ENCODE measurements around the gene DLAT. TPM values are rescaled to one million over a fixed set of nuclear protein-coding genes. Genes with fewer than 3 reads are reported as not detected.

The DLAT gene
- polyA plus RNA-seq, 2 of the 4 experiments (the other 2 are of a cell fraction), result 32.5 to 42.8 TPM

DNA sequence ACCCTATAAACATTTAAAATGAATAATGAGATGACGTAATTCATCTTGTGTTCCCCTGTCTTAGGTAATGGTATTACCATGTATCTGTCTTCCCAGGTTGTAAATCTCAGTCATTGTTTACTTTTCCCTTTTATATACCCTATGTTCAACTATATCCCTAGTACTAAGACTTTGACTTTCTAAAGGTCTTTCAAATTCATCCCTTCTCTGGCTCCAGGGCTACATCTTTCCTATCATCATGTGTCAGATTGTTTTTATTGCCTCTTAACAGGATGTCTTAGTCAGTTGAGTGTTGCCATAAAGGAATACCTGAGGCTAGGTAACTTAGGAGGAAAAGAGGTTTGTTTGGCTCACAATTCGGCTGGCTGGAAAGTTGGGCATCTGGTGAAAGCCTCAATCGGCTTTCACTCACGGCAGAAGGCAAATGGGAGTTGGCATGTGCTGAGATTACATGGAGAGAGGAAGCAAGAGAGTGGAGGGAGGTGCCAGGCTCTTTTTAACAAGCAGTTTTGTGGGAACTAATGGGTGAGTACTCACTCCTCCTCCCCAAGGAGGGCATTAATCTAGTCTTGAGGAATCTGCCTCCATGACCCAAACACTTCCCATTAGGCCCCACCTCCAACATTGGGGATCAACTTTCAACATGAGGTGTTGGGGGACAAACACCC, 11.6 kb upstream of the DLAT start:
- Histone ChIP-seq H3K27ac (no peak overlapping the region), H3K4me3 (no peak overlapping the region), H3K4me1 (peaks cover 5% of the 10 kb centered on the region; the same call in 2 of the 3 replicates), H3K9me3 (no peaks in the 10 kb centered on the region), H3K4me2 (no peak overlapping the region)
- ChIA-PET CTCF (no interaction called here), POLR2A (no interaction called here)
- ATAC-seq, result no peak
- no peak for DNase-seq (ENCODE audit: low read depth in 1 of 2, low spot score in 1 of 2)
- TF ChIP-seq, protein P1, sequence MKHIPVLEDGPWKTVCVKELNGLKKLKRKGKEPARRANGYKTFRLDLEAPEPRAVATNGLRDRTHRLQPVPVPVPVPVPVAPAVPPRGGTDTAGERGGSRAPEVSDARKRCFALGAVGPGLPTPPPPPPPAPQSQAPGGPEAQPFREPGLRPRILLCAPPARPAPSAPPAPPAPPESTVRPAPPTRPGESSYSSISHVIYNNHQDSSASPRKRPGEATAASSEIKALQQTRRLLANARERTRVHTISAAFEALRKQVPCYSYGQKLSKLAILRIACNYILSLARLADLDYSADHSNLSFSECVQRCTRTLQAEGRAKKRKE (CRISPR knock-in tag; IDR thresholded peaks at IDR 0.05; ENCODE audit: low read depth), result no peak
- TF ChIP-seq, protein P2, sequence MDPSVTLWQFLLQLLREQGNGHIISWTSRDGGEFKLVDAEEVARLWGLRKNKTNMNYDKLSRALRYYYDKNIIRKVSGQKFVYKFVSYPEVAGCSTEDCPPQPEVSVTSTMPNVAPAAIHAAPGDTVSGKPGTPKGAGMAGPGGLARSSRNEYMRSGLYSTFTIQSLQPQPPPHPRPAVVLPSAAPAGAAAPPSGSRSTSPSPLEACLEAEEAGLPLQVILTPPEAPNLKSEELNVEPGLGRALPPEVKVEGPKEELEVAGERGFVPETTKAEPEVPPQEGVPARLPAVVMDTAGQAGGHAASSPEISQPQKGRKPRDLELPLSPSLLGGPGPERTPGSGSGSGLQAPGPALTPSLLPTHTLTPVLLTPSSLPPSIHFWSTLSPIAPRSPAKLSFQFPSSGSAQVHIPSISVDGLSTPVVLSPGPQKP (IDR thresholded peaks at IDR 0.05; ENCODE audit: low read depth, low read length), result no peak
- TF ChIP-seq POLR2AphosphoS2 (conservative IDR thresholded peaks at IDR 0.05; ENCODE audit: low read length), result no peak
- FAIRE-seq, result no peak
- WGBS (ENCODE audit: missing lambda C conversion rate), result 93% methylated on average over 4 of the region's 4 CpGs

DNA sequence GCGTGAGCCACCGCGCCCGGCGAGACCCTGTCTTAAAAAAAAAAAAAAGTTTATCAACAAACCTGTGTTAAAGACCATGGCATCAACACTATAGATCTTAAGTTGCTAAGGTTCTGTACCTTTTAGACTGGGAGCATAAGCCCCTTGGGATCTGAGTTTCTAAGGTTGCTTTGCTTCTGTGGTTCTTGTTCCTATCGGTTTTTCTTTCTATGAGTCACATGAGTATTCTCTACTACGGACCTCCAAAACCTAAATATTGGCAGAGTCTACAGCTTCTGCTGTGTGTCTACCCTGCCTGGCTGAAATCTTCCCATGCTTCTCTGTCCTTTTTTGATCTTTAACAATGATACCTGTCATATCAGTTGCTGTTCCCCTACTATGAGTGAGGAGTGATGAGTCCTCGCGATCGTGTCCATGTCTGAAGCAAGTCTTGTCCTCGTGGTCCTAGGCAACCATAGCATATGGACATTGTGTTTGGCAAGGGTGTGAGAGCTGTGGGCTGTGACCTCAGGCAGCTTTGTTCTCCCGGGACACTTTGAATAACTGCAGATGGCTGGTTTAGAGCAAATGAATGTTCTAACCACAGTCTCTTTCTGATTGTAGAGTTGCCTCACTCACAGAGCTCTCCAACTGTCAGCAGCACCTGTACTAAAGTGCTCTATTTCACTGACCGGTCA, 9.0 kb upstream of the DLAT start:
- Histone ChIP-seq H3K4me3 (no peak overlapping the region), H3K4me2 (no peak overlapping the region), H3K4me1 (peaks cover 5% of the 10 kb centered on the region; the same call in 2 of the 3 replicates), H3K27ac (no peak overlapping the region), H3K9me3 (no peaks in the 10 kb centered on the region)
- WGBS (ENCODE audit: missing lambda C conversion rate), result 85% methylated on average over 12 of the region's 13 CpGs
- no peak for FAIRE-seq
- CTCF ChIA-PET, result interaction anchor here (0.6 to 1.6 kb wide), 3 partner anchors 19 to 155 kb away, joined by 3 to 4 read pairs (median 4); no protein-coding TSS in a partner anchor
- POLR2A ChIA-PET, result no interaction called here
- ATAC-seq, result no peak
- no peak for DNase-seq (ENCODE audit: low read depth in 1 of 2, low spot score in 1 of 2)
- no peak for TF ChIP-seq SMC3 (IDR thresholded peaks at IDR 0.05)
- TF ChIP-seq, protein P3, sequence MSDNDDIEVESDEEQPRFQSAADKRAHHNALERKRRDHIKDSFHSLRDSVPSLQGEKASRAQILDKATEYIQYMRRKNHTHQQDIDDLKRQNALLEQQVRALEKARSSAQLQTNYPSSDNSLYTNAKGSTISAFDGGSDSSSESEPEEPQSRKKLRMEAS (IDR thresholded peaks at IDR 0.05), result no peak
- TF ChIP-seq, protein P4, sequence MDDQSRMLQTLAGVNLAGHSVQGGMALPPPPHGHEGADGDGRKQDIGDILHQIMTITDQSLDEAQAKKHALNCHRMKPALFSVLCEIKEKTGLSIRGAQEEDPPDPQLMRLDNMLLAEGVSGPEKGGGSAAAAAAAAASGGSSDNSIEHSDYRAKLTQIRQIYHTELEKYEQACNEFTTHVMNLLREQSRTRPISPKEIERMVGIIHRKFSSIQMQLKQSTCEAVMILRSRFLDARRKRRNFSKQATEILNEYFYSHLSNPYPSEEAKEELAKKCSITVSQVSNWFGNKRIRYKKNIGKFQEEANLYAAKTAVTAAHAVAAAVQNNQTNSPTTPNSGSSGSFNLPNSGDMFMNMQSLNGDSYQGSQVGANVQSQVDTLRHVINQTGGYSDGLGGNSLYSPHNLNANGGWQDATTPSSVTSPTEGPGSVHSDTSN (IDR thresholded peaks at IDR 0.05), result no peak

DNA sequence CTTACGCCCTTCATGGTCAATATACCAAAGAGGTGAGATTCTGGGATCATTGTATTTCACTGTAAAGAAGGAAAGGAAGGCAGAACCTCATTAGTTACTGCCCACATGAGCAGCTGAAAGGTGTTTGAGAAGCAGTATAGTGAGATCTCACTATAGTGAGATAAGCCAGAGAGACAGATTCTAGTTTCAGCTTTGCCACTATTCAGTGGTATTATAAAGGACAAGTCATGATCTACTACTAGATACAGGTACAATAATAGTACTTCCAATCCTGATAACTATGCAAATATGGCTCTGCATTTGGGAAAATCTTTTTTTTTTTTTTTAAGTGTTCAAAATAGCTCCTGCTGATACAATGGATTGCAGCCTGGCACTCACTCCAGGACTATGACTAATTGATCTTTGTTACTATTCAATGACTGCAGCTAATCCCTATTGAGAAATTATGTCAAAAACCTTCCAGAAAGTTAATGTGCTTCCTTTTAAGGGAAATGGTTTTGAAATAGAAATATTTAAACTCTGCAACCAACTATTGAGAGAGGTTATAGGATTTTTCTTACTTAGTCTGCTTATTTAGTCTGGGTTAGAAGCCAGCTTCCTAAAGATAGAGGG, 8.3 kb upstream of the DLAT start:
- Histone ChIP-seq H3K4me3 (no peak overlapping the region), H3K4me1 (peaks cover 5% of the 10 kb centered on the region; the same call in 2 of the 3 replicates), H3K27ac (no peak overlapping the region), H3K9me3 (no peaks in the 10 kb centered on the region), H3K4me2 (no peak overlapping the region)
- WGBS (ENCODE audit: missing lambda C conversion rate), result 92% methylated on average over 1 of the region's 1 CpG
- FAIRE-seq (no peak), DNase-seq (ENCODE audit: low read depth in 1 of 2, low spot score in 1 of 2) (no peak), ATAC-seq (no peak)
- CTCF ChIA-PET, result interaction anchor here (1.2 to 1.6 kb wide), 2 partner anchors 20 to 35 kb away, joined by 3 to 4 read pairs; no protein-coding TSS in a partner anchor
- POLR2A ChIA-PET, result no interaction called here
- no peak for TF ChIP-seq NPAS2 (CRISPR knock-in tag; IDR thresholded peaks at IDR 0.05; ENCODE audit: borderline replicate concordance)
- no peak for TF ChIP-seq POLR2A (IDR thresholded peaks at IDR 0.05; ENCODE audit: low read length)
- TF ChIP-seq RNF2 (IDR thresholded peaks at IDR 0.05; ENCODE audit: borderline replicate concordance, low read depth), result no peak
- TF ChIP-seq ZC3H11A (IDR thresholded peaks at IDR 0.05), result no peak
- no peak for TF ChIP-seq RCOR1 (IDR thresholded peaks at IDR 0.05; ENCODE audit: low read depth, low read length)
- TF ChIP-seq FOXS1 (CRISPR knock-in tag; IDR thresholded peaks at IDR 0.05), result no peak
- no peak for TF ChIP-seq MAFK (IDR thresholded peaks at IDR 0.05; ENCODE audit: partially characterized antibody)
- no peak for TF ChIP-seq KDM1A (IDR thresholded peaks at IDR 0.05; ENCODE audit: low read depth)
- no peak for TF ChIP-seq TFCP2L1 (CRISPR knock-in tag; IDR thresholded peaks at IDR 0.05)
- TF ChIP-seq MAZ (IDR thresholded peaks at IDR 0.05; ENCODE audit: borderline replicate concordance, low read depth, low read length), result no peak
- TF ChIP-seq RFX5 (IDR thresholded peaks at IDR 0.05), result no peak
- TF ChIP-seq FOSL2 (IDR thresholded peaks at IDR 0.05), result no peak
- no peak for TF ChIP-seq FOSL2 (CRISPR knock-in tag; IDR thresholded peaks at IDR 0.05)

All from A549 (cell line).